Suprapubic skin (tissue), 4 donors: ENCODE data around the gene TYMP. TPM values are rescaled to one million over a fixed set of nuclear protein-coding genes. Genes with fewer than 3 reads are reported as not detected.

Experiments used
- DNase-seq, 2 donors: peaks; one replicate each; pipeline ENCODE4 v3.0.0-alpha.2; 2019; ENCODE audit warnings: low spot score in 2 of 2
- H3K27ac ChIP-seq: fragments of 200-600 bp; sonication (generic); one replicate; pipeline ENCODE4 v1.5.1; 2019
- H3K27me3 ChIP-seq: fragments of 200-600 bp; sonication (generic); one replicate; pipeline ENCODE4 v1.5.1; 2019
- H3K36me3 ChIP-seq: fragments of 200-600 bp; sonication (generic); one replicate; pipeline ENCODE4 v1.5.1; 2019
- H3K4me1 ChIP-seq: fragments of 200-600 bp; sonication (generic); one replicate; pipeline ENCODE4 v1.5.1; 2019
- H3K4me3 ChIP-seq: fragments of 200-600 bp; sonication (generic); one replicate; pipeline ENCODE4 v1.5.1; 2019; ENCODE audit warnings: mild to moderate bottlenecking
- H3K9me3 ChIP-seq: fragments of 200-600 bp; sonication (generic); one replicate; pipeline ENCODE4 v1.5.1; 2019
- CTCF ChIP-seq, 2 donors: fragments of 200-600 bp in 1 of 2; fragments of 450-650 bp in 1 of 2; sonication (generic) in 1 of 2; IDR thresholded peaks; one replicate each; pipeline ENCODE4 v1.5.1; 2016 to 2019; ENCODE audit warnings: antibody characterized with exemption in 2 of 2, mild to moderate bottlenecking in 1 of 2, moderate library complexity in 1 of 2
- EP300 ChIP-seq: sonication (generic); formaldehyde crosslinking; IDR thresholded peaks from one replicate; pipeline ENCODE4 v1.6.1; 2017; ENCODE audit warnings: antibody characterized with exemption
- POLR2A ChIP-seq, 2 donors: fragments of 450-650 bp; IDR thresholded peaks; one replicate each; pipeline ENCODE4 v1.6.1; 2017; ENCODE audit warnings: antibody characterized with exemption in 2 of 2, mild to moderate bottlenecking in 2 of 2, moderate library complexity in 2 of 2
- POLR2AphosphoS5 ChIP-seq, 3 donors: sonication (generic); formaldehyde crosslinking; IDR thresholded peaks; one replicate each; pipeline ENCODE4 v1.6.1; 2017; ENCODE audit warnings: antibody characterized with exemption in 3 of 3
- WGBS: methylation state at CpG from one replicate; pipeline ENCODE4 v1.1.5; 2018; 5-methylcytosine and 5-hydroxymethylcytosine counted together
- total RNA-seq, 4 donors: library from RNA; depleted of rRNA; stranded (reverse); fragments of >200 nt; gene quantifications; one replicate each; pipeline ENCODE4 v1.1.0, GENCODE V29; 2016

TYMP gene
- total RNA-seq, 4 donors from 2014 or later = 23.6 to 46.9 (median 30.8) TPM

DNA sequence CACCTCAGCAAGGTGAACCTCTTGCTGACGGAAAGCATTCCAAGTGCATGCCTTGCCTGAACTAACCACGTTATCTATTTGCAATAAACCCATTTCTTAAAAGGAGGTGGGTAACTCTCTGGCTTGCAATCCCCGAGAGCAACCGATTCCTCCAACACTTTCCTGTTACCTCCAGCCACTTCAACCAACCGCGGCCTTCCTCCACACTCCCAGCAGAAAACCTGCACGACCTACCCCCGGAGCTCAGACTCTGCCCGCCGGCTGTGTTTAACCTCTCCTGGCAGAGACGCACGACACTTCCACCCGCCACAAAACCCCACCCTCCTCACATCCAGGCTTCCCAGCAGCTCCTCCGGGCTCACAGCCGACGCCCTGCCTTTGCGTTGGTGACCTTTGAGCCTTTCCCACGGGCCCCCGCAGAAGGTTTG is 5.1 kb downstream of the TYMP start:
- TF ChIP-seq EP300 (no peak), CTCF (IDR thresholded peaks at IDR 0.05) (no peak), POLR2A (IDR thresholded peaks at IDR 0.05) (no peak), POLR2AphosphoS5 (IDR thresholded peaks at IDR 0.05) (no peak)
- H3K9me3 ChIP-seq = no peaks in the 10 kb centered on the region
- peak overlapping the region; percentile 91 for H3K4me3 ChIP-seq
- DNase-seq = peak in 1 of 2 donors; percentile 85
- peaks cover 44% of the 10 kb centered on the region for H3K36me3 ChIP-seq
- no peaks in the 10 kb centered on the region for H3K27me3 ChIP-seq
- peak overlapping the region; percentile 96 for H3K27ac ChIP-seq
- under 1% methylated on average over 15 of the region's 19 CpGs for WGBS
- peaks cover 47% of the 10 kb centered on the region for H3K4me1 ChIP-seq

DNA sequence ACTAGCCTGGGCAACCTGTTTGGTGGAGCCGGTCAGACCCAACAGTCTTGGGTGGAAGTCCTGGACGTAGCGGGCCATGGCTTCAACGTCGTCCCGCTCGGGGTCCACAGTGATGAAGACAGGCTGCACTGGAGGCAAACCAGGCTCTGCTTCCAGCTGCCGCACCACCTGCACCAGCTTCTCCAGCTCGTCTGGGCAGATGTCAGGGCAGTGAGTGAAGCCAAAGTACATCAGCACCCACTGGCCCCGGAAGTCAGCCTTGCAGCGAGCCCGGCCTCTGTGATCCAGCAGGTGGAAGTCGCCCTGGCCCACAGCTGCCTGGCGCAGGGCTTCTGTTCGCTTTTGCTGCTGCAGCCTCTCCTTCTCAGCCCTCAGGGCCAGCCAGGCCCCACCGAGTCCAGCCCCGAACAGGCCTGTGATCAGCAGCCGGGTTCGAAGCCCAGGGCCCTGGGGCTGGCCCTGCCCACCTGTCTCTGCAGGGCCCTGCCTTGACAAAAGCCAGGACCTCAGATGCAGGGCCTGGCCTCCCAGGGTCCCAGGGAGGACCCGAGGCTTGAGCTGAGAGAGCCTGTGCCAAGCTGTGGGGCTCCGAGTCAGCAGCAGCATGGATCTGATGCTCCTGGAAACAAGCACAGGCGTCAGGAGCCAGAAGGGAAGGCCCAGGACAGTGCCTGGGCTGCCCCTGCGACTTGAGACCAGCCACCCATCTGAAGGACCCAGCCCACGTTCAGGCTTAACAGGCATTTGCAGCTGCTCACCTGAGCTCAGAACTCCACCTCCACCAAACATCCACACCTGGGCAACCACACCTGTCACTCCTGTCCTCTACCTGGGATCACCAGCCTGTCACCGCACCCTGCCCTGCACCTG is 5.8 kb downstream of the TYMP start:
- peaks cover 50% of the 10 kb centered on the region for H3K36me3 ChIP-seq
- TF ChIP-seq CTCF (IDR thresholded peaks at IDR 0.05) (no peak), EP300 (no peak), POLR2AphosphoS5 (IDR thresholded peaks at IDR 0.05) (no peak), POLR2A (IDR thresholded peaks at IDR 0.05) (no peak)
- H3K27ac ChIP-seq = no peak overlapping the region
- DNase-seq = no peak
- WGBS = 59% methylated on average over 4 of the region's 25 CpGs
- peak overlapping the region; percentile 91 for H3K4me3 ChIP-seq
- H3K27me3 ChIP-seq = no peaks in the 10 kb centered on the region
- peaks cover 41% of the 10 kb centered on the region for H3K4me1 ChIP-seq
- no peaks in the 10 kb centered on the region for H3K9me3 ChIP-seq

DNA sequence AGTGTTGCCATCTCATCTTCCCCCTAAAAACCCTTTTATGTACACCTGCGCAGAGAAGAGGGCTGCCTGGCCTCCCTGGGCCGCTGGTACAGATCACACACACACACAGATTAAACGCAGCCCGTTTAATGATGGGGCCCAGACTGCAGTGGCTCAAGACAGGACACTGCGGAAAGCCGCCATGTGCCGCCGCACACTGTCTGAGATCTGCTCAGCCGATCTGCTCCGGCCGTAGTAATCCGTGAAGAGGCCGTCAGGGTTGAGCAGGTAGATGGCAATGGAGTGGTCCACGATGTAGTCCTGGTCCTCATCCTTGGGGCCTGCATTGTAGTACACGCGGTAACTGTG is 6.4 kb downstream of the TYMP start:
- no peaks in the 10 kb centered on the region for H3K27me3 ChIP-seq
- no peak overlapping the region for H3K4me3 ChIP-seq
- H3K9me3 ChIP-seq = no peaks in the 10 kb centered on the region
- no peak for TF ChIP-seq EP300
- TF ChIP-seq POLR2A (IDR thresholded peaks at IDR 0.05) = no peak
- TF ChIP-seq POLR2AphosphoS5 (IDR thresholded peaks at IDR 0.05) = no peak
- TF ChIP-seq CTCF (IDR thresholded peaks at IDR 0.05) = no peak
- H3K36me3 ChIP-seq = peaks cover 56% of the 10 kb centered on the region
- no peak for DNase-seq
- no peak overlapping the region for H3K27ac ChIP-seq
- H3K4me1 ChIP-seq = peaks cover 39% of the 10 kb centered on the region
- WGBS = 100% methylated on average over 1 of the region's 16 CpGs

- WGBS = 95% methylated on average over 10 of the region's 22 CpGs
- TF ChIP-seq CTCF (IDR thresholded peaks at IDR 0.05) = no peak
- no peak for TF ChIP-seq EP300
- TF ChIP-seq POLR2AphosphoS5 (IDR thresholded peaks at IDR 0.05) = no peak
- TF ChIP-seq POLR2A (IDR thresholded peaks at IDR 0.05) = no peak
- H3K36me3 ChIP-seq = peaks cover 61% of the 10 kb centered on the region
Observed at GRCh38 chr22:50522806-50523438, 6.9 kb downstream of the TYMP start.

DNA sequence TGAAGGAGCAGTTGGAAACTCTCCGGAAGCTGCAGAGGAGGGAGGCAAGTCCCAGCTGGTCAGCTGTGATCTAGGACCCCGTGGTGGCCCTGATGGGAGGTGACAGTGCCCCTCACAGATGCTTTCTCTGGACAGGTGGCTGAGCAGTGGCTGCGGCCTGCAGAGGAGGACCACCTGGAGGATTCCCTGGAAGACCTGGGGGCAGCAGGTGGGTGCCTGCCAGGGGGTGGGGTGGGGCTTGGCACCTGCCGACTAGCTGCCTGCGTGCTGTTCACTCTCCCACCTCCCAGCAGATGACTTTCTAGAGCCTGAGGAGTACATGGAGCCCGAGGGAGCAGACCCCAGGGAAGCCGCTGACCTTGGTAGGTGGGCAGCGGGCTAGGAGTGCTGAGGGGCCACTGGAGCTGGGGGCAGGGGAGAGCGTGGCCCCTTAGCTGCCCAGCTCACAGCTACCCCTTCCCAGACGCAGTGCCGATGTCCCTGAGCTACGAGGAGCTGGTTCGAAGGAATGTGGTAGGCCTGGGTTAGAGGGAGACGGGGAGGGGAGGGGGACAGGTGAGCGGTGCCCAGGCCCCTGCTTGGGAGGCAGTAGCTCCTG is 7.5 kb downstream of the TYMP start:
- peaks cover 68% of the 10 kb centered on the region for H3K36me3 ChIP-seq
- DNase-seq = no peak
- WGBS = 86% methylated on average over 8 of the region's 15 CpGs

More at GRCh38 chr22:50522806-50523438, 6.9 kb downstream of the TYMP start:
- Histone ChIP-seq H3K27ac (no peak overlapping the region), H3K27me3 (no peaks in the 10 kb centered on the region), H3K9me3 (no peaks in the 10 kb centered on the region), H3K4me3 (no peak overlapping the region), H3K4me1 (peaks cover 39% of the 10 kb centered on the region)
- DNase-seq = no peak

More for the DNA sequence above, 7.5 kb downstream of the TYMP start:
- Histone ChIP-seq H3K9me3 (no peaks in the 10 kb centered on the region), H3K27ac (no peak overlapping the region), H3K27me3 (no peaks in the 10 kb centered on the region), H3K4me1 (peaks cover 37% of the 10 kb centered on the region), H3K4me3 (no peak overlapping the region)
- TF ChIP-seq EP300 = no peak
- no peak for TF ChIP-seq POLR2AphosphoS5 (IDR thresholded peaks at IDR 0.05)
- TF ChIP-seq POLR2A (IDR thresholded peaks at IDR 0.05) = no peak
